NB4 (cell line): ENCODE data around the gene PPM1F.

Experiments
- MYC ChIP-seq: IDR thresholded peaks from 2 replicates; pipeline ENCODE4 v1.6.1; 2011; ENCODE audit warnings: low read depth, low read length
- POLR2A ChIP-seq: IDR thresholded peaks from 2 replicates; pipeline ENCODE4 v1.6.1; 2011; ENCODE audit warnings: mild to moderate bottlenecking; ENCODE audit not compliant: insufficient read length; ENCODE audit errors: extremely low read depth
- TF ChIP-seq, protein P1 (sequence below): IDR thresholded peaks from one replicate; pipeline ENCODE4 v1.5.1; 2012; ENCODE audit warnings: low read depth, low read length
- TF ChIP-seq, protein P2 (sequence below): IDR thresholded peaks from 2 replicates; pipeline ENCODE4 v1.6.1; 2011; ENCODE audit warnings: low read depth, low read length

- TF ChIP-seq, protein P1, sequence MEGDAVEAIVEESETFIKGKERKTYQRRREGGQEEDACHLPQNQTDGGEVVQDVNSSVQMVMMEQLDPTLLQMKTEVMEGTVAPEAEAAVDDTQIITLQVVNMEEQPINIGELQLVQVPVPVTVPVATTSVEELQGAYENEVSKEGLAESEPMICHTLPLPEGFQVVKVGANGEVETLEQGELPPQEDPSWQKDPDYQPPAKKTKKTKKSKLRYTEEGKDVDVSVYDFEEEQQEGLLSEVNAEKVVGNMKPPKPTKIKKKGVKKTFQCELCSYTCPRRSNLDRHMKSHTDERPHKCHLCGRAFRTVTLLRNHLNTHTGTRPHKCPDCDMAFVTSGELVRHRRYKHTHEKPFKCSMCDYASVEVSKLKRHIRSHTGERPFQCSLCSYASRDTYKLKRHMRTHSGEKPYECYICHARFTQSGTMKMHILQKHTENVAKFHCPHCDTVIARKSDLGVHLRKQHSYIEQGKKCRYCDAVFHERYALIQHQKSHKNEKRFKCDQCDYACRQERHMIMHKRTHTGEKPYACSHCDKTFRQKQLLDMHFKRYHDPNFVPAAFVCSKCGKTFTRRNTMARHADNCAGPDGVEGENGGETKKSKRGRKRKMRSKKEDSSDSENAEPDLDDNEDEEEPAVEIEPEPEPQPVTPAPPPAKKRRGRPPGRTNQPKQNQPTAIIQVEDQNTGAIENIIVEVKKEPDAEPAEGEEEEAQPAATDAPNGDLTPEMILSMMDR = no peak
- TF ChIP-seq POLR2A (no peak), MYC (no peak)
- TF ChIP-seq, protein P2, sequence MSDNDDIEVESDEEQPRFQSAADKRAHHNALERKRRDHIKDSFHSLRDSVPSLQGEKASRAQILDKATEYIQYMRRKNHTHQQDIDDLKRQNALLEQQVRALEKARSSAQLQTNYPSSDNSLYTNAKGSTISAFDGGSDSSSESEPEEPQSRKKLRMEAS = no peak
Measured at GRCh38 chr22:21940521-21940920, 12.1 kb downstream of the PPM1F start.
